Breast epithelium (tissue), 3 donors: ENCODE measurements around the gene ZNF408.

Source experiments
- CTCF ChIP-seq, 3 donors: fragments of 450-650 bp; IDR thresholded peaks; one replicate each; pipeline ENCODE4 v1.5.1; 2016 to 2017; ENCODE audit warnings: antibody characterized with exemption in 3 of 3, mild to moderate bottlenecking in 3 of 3, moderate library complexity in 3 of 3
- POLR2A ChIP-seq: fragments of 450-650 bp; IDR thresholded peaks from one replicate; pipeline ENCODE4 v1.6.1; 2016; ENCODE audit warnings: antibody characterized with exemption, mild to moderate bottlenecking, moderate library complexity
- POLR2AphosphoS5 ChIP-seq, 3 donors: sonication (generic); formaldehyde crosslinking; IDR thresholded peaks; one replicate each; pipeline ENCODE4 v1.6.1; 2017; ENCODE audit warnings: antibody characterized with exemption in 3 of 3

DNA sequence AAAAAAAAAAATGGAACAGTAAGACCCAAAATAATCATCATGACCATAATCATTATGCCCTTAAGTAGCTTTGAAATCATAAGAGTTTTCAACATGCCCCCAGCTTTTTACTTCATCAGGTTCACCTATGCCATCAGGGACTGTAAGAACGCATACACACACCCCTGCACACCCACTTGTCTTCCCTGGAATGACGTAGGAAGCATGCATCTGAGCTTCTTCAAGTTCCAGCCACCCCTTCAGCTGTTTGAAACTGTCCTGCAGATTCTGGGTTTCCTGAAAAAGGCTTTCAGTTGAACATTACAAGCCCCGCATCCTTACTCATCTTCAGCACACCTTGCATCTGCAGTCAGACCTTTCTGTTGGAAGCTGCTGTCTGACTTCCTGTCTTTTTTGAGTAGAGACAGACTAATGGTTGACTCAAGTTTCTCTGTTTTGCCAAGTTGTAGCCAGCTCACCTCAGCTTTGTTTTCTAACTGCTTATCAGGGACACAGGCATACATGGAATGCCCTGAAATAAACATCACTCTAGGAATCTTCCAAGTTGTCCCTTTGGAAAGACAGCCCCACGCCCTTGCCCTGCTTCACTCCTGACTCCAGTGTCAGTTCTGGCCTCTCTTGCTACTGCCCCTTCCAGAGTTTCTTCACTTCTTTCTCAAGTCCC, 37.4 kb upstream of the ZNF408 start:
- TF ChIP-seq CTCF (IDR thresholded peaks at IDR 0.05) (no peak), POLR2A (no peak), POLR2AphosphoS5 (IDR thresholded peaks at IDR 0.05) (no peak)
